CD4-positive, alpha-beta T cell treated with Interleukin-10 for 1 hour (primary cell): ENCODE results near the gene CMTM6.
"Not testable (repeated sequence)": the region's sequence is repeated elsewhere in the genome, so short reads cannot be mapped to it uniquely, and the experiment has no call there.

Experiments
- DNase-seq: peaks from one replicate; pipeline ENCODE4 v3.0.0-alpha.2; 2020

CMTM6 gene

DNA sequence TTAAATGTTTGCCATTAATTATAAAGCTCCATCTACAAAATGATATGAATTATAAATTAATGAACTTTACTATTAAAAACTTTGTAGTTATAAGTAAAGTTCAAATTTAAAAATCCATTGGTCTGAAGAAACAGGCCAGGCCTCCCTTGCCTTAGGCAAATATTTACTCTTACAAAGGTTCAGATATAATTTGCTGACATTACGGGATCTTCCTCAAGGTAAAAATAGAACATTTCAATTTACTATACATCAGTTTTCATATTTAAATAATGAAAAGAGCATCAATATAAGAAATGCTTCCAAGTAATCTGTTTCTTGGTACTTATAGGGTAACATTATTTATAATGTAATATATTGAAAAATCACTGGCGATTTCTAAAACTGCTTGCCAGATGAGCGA is 3.7 kb downstream of the CMTM6 start:
- DNase-seq: no peak

DNA sequence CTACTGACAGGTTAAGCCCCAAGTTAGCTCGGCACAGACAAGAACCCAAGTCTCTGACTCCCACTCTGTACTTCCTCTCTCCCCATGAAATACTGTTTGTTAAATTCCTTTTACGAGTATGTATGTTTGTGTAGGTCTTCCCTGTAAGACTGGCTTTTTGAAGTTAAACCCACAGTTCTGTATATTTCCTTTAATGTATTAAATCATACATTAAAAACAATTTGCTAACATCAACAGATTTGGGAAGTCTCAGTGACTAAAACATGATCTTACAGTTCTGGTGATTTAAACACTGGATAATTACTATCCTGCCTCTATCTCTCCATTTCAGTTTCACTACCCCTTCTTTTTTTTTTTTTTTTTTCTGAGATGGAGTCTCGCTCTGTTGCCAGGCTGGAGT is 4.4 kb downstream of the CMTM6 start:
- no peak for DNase-seq

- DNase-seq: no peak
These were observed 7.0 kb downstream of the CMTM6 start for GRCh38 chr3:32495609-32496008.

GRCh38 chr3:32495085-32495484 is 7.6 kb downstream of the CMTM6 start:
- DNase-seq: no peak

DNA sequence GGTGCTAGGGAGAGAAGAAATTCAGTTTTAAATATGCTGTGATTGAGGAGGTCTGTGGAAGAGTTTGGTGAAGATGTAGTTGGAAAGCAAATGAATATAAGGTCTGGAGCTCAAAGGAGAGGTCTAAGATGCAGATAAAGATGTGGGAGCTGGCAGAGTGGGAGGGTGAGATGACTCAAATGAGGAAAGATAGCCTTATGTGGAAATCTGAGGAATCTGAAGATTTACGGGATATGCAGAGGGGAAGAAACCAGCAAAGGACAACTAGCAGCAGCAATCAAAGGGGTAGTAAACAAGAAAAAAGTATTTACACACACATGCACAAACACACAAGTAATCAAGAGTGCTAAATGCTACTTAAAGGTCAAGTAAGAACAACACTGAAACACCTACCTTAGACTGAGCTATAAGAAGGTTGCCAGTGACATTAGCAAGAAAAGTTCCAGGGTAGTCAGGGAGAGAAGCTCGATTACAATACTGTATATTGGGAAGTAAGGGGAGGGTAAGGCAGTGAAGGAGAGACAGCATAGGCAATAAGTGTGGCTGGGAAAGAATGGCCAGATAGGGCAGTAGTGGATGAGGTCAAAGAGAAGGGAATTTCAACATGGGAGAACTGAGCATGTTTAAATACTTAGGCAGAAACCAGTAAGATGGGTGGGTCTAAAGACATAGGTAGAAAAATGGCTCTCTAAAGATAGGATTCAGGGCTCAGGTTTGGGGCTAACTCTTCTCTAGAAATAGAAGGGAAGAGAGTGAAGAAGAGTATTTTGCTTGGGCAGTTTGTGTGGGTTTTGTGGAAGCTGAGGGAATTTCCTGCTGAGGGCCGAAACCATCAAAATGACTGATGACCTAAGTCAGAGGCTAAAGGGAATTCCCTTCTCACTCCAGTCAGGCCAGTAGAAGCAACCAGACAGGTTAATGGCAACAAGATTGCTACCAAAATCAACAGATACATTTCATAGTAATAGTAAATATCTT is 8.9 kb downstream of the CMTM6 start:
- DNase-seq: no peak

DNA sequence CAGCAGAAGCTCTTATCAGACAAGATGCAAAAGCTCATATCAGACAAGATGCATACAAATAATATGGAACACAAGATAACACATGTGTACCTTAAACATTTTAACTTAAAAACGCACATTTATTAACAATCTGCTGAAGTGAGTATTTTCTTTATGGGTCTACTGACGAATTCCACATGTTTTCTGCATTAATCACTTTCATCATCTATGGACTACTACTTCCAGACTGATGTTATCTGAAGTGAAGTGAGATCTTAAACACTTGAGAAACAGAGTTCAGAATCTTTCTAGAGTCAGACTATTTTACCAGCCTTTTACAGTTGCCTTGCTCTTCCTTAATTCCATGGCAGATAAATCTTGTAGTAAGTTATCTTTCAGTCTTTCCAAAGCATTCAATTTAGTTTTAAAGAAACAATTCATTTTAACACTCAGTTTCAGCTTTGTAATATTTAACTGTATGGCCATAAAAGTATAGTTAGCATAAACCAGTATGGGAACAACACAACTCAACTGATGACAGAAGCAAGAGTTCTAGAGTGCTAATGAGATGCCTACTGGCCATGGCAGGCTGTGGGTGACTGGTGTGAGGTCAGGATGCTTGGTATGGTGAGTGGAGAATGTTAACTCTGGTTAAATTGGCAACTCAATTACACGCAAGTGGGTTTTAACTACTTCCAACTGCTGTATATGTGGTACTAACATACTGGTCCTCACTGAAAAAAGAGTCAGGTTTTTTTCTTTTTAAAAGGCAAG is 9.8 kb downstream of the CMTM6 start:
- DNase-seq: no peak

DNA sequence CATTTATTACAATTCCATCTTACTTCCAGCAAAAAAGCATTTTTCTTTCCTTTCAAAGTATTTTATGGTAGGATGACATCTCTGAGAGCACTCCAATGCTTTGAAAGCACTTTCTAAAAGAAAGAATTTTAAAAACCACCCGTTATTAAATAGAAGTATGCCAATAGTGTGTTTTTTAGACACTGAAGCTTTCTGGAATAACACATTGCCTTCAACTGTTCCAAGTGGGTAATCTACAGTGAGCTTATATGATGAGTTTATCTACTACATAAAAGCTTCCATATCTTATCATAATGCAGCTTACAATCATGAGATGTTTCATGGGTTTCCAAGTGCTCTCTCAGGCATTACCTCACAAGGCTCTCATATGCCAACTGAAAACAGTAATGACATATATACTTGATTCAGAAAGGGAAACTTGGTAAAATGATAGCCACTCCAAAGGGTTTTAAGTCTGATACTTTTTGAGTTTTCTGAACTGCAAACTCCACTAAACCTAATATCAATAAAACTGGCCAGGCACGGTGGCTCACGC is 14.1 kb downstream of the CMTM6 start:
- no peak for DNase-seq

GRCh38 chr3:32487781-32488473 is 14.7 kb downstream of the CMTM6 start:
- no peak for DNase-seq

- no peak for DNase-seq
These were observed 18.2 kb downstream of the CMTM6 start for GRCh38 chr3:32484436-32484835.

GRCh38 chr3:32483772-32484171 is 18.9 kb downstream of the CMTM6 start:
- DNase-seq: no peak

- no peak for DNase-seq
These were observed 20.0 kb downstream of the CMTM6 start for GRCh38 chr3:32482693-32483092.

DNA sequence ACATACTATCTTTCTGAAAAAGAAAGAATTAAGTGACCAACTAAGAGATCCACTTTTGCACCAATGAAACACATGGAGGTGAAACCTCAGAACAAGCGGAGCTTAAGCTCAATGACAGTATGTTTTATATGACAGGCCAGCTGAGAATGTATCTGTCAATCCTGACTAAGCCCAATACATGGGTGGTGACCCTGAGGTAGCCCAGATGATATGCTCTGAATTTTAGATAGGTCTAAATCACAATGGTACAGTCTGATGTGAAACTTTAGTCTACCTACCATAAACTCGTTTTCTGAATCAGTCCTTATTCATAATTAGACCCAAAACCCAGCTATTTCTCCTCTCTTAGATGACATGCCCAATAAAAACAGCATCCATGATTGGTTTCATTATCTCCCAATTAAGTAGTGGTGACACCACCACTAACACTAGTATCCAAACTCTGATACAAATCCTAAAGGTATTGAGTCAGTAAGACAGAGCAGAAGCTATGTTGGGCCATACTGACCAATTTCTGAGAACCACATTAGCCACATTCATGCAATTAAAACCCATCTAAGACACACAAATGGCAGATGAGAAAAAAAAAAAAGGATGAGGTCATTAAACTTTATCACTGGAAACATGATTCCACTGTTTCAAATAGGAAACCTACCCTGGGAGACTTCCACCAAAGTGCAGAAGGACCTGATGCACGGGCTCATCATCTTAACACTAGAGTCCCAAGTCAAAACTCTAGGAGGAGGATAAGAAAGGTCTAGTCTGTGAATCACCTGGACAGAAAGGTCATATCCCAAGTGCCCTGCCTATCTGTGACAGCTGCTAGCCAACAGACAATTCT is 20.6 kb downstream of the CMTM6 start:
- DNase-seq: no peak

DNA sequence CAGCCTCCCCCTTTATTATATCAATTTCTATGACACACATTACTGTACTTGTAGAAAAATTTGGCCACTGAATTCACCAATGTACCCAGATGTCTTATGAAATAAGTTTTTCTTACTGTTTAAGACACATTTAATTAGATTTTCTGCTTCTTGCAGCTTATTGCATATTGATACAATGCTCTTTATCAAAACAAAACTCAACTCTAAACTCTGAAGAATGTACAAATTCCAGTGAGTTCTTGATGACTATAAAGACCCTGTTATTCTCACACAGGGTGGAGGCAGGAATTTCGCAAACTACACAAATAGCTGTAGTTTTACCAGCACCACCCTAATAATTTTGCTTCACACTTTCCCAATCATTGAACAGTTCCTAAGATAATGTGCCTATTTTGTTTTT is 22.0 kb downstream of the CMTM6 start:
- DNase-seq: no peak

GRCh38 chr3:32474201-32474600 is 28.5 kb downstream of the CMTM6 start:
- no peak for DNase-seq

DNA sequence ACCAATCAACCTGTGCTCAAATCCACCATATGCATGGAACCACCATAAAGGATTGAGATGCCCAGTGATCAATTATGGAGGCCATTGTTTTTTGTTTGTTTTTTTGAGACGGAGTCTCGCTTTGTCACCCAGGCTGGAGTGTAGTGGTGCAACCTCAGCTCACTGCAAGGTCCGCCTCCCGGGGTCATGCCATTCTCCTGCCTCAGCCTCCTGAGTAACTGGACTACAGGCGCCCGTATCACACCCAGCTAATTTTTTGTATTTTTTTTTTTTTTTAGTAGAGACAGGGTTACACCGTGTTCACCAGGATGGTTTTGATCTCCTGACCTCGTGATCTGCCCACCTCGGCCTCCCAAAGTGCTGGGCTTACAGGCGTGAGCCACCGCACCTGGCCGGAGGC is 30.5 kb downstream of the CMTM6 start:
- not testable (repeated sequence) for DNase-seq

GRCh38 chr3:32471246-32471645 is 31.4 kb downstream of the CMTM6 start:
- no peak for DNase-seq

DNA sequence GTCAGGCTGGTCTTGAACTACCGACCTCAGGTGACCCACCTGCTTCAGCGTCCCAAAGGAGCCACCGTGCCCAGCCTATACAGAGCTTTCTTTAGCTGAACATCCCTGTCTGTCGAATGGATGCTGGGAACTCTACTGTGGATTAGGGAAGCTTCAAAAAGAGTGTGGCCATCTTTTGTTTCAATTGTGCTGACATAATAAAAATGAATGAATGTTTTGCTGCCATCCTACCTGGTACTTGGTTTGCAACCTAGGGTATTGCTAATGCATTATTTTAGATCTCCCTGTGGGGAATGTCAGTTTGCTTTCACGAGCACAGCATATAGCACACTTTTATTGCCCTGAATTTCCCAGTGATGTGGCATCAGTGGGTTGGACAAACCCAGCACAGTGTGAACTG is 32.3 kb downstream of the CMTM6 start:
- no peak for DNase-seq

DNA sequence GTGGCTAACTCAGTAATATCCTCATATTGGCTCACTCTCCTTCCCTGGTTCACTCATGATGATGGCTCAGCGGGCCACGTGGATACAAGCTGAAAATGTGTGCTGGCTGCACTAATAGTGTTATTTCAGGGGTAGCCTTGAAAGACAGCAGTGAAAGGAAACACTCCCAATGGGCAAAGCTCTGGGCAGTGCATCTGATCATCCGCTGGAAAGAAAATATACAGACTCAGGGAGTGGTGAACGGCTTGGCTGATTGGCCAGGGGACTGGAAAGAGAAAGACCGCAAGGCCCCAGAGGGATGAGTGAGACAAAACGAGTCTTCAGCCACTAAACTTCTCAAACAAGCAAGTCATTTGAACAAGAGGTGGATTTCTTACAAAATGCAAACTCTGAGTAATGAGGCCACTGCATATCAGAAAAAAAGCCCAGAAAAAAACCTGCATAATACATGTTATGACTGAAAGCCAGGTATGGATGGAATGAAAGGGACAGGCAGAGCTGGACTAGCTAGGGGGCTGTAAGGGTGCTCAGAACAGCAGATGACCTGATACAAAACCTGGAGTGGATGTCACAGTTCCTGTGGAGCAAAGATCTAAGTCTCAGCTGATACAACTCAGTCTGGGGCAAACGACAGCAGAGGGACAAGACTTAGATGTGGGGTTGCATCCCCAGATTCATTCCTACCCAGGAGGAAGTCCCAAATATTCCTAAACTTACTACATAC is 33.3 kb downstream of the CMTM6 start:
- DNase-seq: no peak

DNA sequence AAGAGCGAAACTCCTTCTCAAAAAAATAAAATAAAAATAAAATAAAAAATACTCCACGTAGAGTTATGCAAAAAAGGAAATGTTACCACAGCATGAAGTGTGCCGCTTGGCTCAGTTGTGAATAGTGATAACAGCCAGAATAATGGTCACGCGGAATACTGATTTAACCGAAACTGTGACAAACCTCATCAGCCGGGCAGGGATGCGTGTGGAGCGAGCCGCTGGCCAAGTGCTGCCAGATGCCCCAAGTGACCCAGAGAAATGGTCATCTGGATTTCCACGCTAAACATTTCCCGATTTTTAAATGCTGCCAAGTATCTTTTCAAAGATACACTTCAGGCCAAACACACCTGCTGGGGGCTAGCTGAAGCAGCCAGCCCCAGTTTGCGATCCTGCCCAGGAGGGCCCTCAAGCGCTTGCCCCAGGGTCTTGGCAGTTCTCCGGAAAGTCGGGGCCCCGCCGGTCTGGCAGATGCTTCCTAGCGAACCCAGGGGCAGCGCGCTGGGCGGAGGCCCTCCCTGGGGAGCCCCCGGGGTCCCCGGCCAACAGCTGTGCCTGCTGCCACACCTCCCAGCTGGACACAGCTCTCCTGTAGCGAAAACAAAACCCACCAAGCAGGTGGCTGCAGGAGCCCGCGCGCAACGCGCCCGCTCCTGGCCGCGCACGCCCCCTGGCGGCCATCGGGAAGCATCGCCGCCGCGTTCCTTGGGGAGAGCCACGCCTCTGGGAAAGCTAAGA is 35.1 kb downstream of the CMTM6 start:
- DNase-seq: peak; percentile 80

DNA sequence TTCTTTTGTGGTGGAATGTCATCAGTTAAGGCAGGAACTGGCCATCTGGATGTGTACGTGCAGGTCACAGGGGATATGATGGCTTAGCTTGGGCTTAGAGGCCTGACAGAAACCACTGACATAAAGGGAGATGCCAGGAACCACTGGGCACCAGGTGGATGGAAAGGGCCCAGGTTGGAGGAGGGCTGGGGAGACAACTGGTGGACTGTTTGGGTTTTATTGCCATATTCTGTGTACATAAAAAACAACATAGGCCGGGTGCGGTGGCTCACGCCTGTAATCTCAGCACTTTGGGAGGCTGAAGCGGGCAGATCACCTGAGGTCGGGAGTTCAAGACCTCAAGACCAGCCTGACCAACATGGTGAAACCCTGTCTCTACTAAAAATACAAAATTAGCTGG is 35.8 kb downstream of the CMTM6 start:
- not testable (repeated sequence) for DNase-seq

- not testable (repeated sequence) for DNase-seq
These were observed 37.9 kb downstream of the CMTM6 start for GRCh38 chr3:32464726-32465125.
